Measurements from ENCODE around the gene TLE6. TPM values are rescaled to one million over a fixed set of nuclear protein-coding genes. Genes with fewer than 3 reads are reported as not detected.
"Not testable (repeated sequence)": the region's sequence is repeated elsewhere in the genome, so short reads cannot be mapped to it uniquely, and the experiment has no call there.

TLE6 gene
- polyA plus RNA-seq (2012; ENCODE audit: insufficient read depth, insufficient read length, low read depth), result 5.9 TPM

GRCh38 chr19:2977001-2977745, at the start of gene TLE6:
Gene TLE6 (plus strand): TSS chr19:2977564. CDS start chr19:2978234, 670 bp downstream.
- no peaks in the 10 kb centered on the region for H3K27me3 ChIP-seq
- TF ChIP-seq CTCF (IDR thresholded peaks at IDR 0.05; ENCODE audit: low read depth, low read length), result no peak
- no peaks in the 10 kb centered on the region for H3K36me3 ChIP-seq
- peak within 1 kb of the TSS; percentile 69 for H3K4me3 ChIP-seq (ENCODE audit: low read depth, low read length)
- DNase-seq, result peak; percentile 99
- no peaks in the 10 kb centered on the region for H3K9me3 ChIP-seq
- peaks cover 5% of the 10 kb centered on the region for H3K4me1 ChIP-seq

- Histone ChIP-seq H3K4me3 (ENCODE audit: low read depth, low read length) (no peak overlapping the region), H3K4me1 (no peaks in the 10 kb centered on the region), H3K9me3 (peaks cover 9% of the 10 kb centered on the region), H3K27me3 (no peaks in the 10 kb centered on the region), H3K36me3 (peaks cover 47% of the 10 kb centered on the region)
- TF ChIP-seq CTCF (IDR thresholded peaks at IDR 0.05; ENCODE audit: low read depth, low read length), result no peak
- no peak for DNase-seq
These were observed 43.9 kb upstream of the TLE6 start for GRCh38 chr19:2933490-2933910.

- peaks cover 48% of the 10 kb centered on the region for H3K36me3 ChIP-seq
- not testable (repeated sequence) for H3K4me1 ChIP-seq; H3K27me3 ChIP-seq; H3K9me3 ChIP-seq; H3K4me3 ChIP-seq (ENCODE audit: low read depth, low read length); DNase-seq
These were observed 41.5 kb upstream of the TLE6 start for GRCh38 chr19:2935863-2936262.

- peaks cover 5% of the 10 kb centered on the region for H3K36me3 ChIP-seq
- no peak for DNase-seq
- H3K27me3 ChIP-seq, result no peaks in the 10 kb centered on the region
- no peaks in the 10 kb centered on the region for H3K9me3 ChIP-seq
- H3K4me1 ChIP-seq, result no peaks in the 10 kb centered on the region
- no peak overlapping the region for H3K4me3 ChIP-seq (ENCODE audit: low read depth, low read length)
- TF ChIP-seq CTCF (IDR thresholded peaks at IDR 0.05; ENCODE audit: low read depth, low read length), result no peak
These were observed 34.3 kb upstream of the TLE6 start for GRCh38 chr19:2942928-2943640.

GRCh38 chr19:2944403-2944774, 33.0 kb upstream of the TLE6 start:
- Histone ChIP-seq H3K4me3 (ENCODE audit: low read depth, low read length) (peak overlapping the region; percentile 84), H3K9me3 (no peaks in the 10 kb centered on the region), H3K4me1 (no peaks in the 10 kb centered on the region; the same call in none of the 2 replicates), H3K36me3 (no peaks in the 10 kb centered on the region; the same call in 1 of the 2 replicates), H3K27me3 (no peaks in the 10 kb centered on the region)
- no peak for DNase-seq
- TF ChIP-seq CTCF (IDR thresholded peaks at IDR 0.05; ENCODE audit: low read depth, low read length), result no peak

- Histone ChIP-seq H3K36me3 (no peaks in the 10 kb centered on the region), H3K27me3 (no peaks in the 10 kb centered on the region), H3K9me3 (no peaks in the 10 kb centered on the region), H3K4me3 (ENCODE audit: low read depth, low read length) (peak within 1 kb of the TSS; percentile 84), H3K4me1 (no peaks in the 10 kb centered on the region; the same call in none of the 2 replicates)
- peak; percentile 99 for DNase-seq
- TF ChIP-seq CTCF (IDR thresholded peaks at IDR 0.05; ENCODE audit: low read depth, low read length), result no peak
These were observed 32.4 kb upstream of the TLE6 start, which contains the start of gene ZNF77 for GRCh38 chr19:2944775-2945574. Gene ZNF77 (minus strand): TSS chr19:2944971. CDS start chr19:2944840, 131 bp downstream.

Data from BE2C (cell line).